Right ventricle myocardium superior (tissue), 1 donor: ENCODE measurements around the gene CENPE. TPM values are rescaled to one million over a fixed set of nuclear protein-coding genes. Genes with fewer than 3 reads are reported as not detected.

Source experiments
- ATAC-seq: fragments of 200-7000 bp; cut with Tn5 transposase; one replicate; pipeline ENCODE4 v1.9.1; 2020; ENCODE audit warnings: mild to moderate bottlenecking; ENCODE audit not compliant: poor library complexity
- DNase-seq: peaks from one replicate; pipeline ENCODE4 v3.0.0-alpha.2; 2020
- intact Hi-C: fragments of 100-400 bp; cut with DNase I; formaldehyde crosslinking; loops from one replicate; pipeline ENCODE4 v1.11.2; 2022
- total RNA-seq: library from RNA; stranded (reverse); fragmentation: NEBNext Ultra II Directional; extraction: Animal tissue kit (Norgen Biotek cat#: 25700); gene quantifications from one replicate; pipeline ENCODE4 v1.2.1, GENCODE V29; 2021
- donor health status: DM: no; HTN: yes; CAD: no; lungs with severe emphysema.

CENPE gene
- total RNA-seq, 1 donor from 2014 or later, result 0.40 TPM

DNA sequence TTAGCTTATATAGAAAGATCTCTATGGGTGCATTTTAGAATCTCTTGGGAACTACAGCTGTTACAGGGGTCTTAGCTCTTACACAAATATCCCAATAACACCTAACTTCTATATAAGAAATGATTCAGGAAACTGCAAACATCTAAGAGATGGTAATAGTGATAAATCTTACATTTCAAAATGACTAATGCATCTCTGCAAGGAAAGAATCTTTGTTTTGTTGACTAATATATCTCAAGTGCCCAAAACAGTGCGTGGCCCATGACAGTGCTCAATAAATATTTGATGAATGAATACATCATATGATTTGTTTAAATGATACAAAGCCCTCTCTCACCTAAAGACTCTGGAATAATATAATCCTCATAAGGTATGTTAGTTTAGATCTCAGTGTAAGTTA, 47.5 kb downstream of the CENPE start:
- intact Hi-C loops, result no loop called here
- no peak for DNase-seq
- ATAC-seq, result no peak

DNA sequence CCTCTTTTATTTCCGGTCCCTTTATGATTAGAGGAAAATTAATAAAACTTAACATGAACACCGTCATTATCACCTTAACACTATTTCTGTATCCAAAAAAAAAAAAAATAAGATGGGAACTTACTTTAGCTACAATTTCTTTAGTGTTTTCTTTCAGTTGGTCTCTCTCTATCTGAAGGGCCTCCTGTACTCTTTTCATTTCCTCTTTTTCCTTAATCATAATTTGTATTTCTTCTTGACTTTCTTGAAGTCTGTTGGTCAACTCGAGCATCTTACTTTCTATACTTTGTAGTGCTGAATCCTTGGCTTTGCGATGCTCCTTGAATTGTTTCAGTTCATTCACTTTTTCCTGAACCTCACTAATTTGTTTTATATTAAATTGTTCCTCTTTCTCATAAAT, 53.2 kb downstream of the CENPE start:
- no peak for DNase-seq
- intact Hi-C loops, result no loop called here
- no peak for ATAC-seq

DNA sequence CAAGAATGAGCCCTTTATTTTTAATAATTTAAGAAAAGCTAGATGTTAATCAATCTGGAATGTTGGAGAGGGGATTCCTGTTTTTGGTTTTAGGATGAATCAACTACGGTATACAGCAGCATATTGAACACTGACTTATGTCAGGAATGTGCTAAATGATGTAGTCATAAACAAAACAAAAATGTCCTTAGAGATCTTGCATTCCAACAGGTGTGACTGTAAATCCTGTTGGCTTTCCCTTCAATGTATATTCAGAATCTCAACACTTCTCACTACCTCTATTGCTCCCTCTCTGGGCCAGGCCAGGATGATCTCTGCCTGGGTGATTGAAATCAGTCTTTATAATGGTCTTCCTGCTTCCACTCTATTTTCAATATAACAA, 60.7 kb downstream of the CENPE start:
- intact Hi-C loops, result no loop called here
- no peak for DNase-seq
- ATAC-seq, result no peak

DNA sequence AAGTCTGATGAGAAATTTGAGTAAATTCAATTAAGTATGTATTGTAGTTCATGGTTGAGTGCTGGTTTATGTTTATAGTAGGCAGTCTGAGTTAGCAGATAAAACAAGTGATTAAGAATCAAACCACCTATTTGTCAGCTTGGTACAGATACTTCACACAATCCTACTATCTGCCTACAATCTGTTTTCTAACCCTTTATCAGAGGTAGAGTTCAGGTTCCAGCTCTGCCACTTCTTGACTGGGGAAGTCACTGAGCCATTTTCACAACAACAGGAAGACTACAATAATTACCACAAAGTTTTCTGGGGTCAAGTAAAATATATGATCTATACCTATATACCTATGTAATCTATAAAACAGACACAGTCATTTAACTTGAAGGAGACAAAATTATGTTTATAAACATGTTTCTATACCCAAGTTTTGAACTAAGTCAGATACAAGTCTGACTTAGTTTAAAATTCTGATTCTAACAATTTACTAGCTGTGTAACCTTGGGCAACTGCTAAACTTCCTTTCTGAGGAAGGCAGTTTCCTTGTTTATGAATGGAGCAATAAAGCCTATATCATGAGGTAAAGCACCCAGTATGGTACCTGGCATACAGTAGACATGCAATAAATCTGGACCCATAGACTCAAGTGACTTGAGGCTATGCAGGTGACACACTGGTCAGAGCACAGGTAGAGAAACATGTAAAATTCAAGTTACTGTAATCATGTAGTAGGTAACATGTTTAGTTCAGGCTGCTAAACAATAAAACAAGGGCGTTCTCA, 61.3 kb downstream of the CENPE start:
- DNase-seq (no peak), ATAC-seq (no peak)
- intact Hi-C loops, result no loop called here

DNA sequence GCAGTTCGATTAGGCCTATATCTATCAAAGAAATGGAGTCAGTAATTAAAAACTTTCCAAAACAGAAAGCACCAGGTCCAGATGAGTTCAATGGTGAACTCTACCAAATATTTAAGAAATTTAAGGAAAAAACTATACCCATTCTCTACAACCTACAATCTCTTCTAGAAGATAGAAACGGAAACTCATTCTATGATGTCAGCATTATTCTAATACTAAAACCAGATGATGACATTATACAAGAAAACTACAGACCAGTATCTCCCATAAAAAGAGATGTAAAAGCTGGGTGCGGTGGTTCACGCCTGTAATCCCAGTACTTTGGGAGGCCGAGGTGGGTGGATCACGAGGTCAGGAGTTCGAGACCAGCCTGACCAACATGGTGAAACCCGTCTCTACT, 69.0 kb downstream of the CENPE start:
- no peak for ATAC-seq
- no peak for DNase-seq
- intact Hi-C loops, result no loop called here

DNA sequence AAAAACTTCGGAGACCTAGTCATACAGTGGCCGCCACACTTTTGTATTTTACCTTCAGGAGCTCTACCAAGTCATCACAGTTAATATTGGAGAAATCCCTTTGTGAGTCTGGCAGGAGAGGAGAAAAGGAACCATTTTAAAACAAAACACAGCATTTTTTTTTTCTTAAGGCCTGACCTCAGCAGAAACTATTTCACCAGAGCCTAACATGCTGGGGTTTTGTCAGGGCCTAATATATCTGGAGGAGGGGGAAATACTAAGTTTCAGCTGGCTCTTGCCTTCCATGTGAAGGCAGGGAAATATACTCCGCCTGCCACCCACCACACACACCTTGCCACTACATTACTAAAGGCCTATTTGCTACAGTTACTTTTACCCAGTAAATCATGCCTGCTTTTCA, 72.0 kb downstream of the CENPE start:
- DNase-seq (no peak), ATAC-seq (no peak)
- intact Hi-C loops, result no loop called here

DNA sequence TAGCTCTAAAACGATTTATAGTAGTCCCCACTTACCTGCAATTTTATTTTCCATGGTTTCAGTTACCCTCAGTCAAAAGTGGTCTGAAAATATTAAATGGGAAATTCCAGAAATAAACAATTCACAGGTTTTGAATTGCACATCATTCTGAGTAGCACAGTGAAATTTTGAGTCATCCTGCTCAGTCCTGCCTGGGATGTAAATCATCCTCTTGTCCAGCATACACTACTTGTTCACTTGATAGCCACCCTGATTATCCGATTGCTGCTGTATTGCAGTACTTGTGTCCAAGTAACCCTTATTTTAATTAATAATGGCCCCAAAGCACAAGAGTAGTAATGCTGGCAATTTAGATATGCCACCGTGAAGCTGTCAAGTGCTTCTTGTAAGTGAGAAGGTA, 75.0 kb downstream of the CENPE start:
- ATAC-seq (no peak), DNase-seq (no peak)
- intact Hi-C loops, result no loop called here

DNA sequence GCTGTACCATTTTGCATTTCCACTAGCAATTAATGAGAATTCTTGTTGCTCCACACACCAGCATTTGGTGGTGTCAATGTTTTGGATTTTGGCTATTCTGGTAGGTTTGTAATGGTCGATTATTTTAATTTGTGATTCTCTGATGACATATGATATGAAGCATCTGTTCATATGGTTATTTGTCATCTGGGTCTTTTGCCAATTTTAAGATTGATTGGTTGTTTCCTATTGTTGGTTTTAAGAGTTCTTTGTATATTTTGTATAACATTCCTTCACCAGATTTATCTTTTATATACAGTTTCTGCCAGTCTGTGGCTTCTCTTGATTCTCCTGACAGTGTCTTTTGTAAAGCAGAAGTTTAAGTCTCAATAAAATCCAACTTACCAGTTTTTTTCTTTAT, 80.0 kb downstream of the CENPE start:
- no peak for ATAC-seq
- no peak for DNase-seq
- intact Hi-C loops, result no loop called here

DNA sequence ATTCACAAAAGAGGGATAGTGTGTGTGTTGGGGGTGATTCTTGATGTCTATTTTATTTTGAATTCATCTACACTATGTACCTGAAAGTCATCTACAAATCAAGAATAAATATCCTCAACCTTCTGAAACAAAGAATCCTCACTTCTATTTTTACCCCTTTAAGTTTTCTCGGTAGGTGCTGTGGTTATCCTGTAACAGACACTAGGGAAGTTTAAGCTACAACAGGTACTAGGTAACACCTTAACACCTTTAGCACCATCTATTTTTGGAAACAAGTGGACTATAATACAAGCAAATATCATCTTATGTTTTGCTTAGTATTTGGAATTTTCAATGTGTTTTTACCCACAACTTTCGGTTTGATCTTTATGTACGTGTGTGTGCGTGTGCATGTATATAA, 86.5 kb downstream of the CENPE start:
- no peak for DNase-seq
- no peak for ATAC-seq
- intact Hi-C loops, result no loop called here

DNA sequence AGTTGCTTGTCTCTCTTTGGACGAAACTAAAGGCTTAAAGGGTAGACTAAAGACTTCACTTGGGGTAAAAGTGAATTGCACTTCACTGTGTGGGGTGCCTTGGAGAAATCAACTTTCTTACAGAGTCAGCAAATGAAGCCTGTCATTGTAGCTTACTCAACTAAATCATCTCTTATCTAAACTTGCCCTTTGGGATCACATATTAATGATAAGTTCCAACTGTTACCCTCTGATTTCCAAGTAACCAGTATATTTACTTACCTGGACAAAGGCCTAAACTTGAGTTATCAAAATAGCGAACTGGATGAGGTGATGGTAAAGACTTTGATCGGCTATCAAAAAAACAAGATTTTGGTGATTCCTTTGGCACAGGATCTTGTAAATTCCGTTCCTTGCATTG, 89.6 kb downstream of the CENPE start:
- DNase-seq (no peak), ATAC-seq (no peak)
- intact Hi-C loops, result no loop called here

DNA sequence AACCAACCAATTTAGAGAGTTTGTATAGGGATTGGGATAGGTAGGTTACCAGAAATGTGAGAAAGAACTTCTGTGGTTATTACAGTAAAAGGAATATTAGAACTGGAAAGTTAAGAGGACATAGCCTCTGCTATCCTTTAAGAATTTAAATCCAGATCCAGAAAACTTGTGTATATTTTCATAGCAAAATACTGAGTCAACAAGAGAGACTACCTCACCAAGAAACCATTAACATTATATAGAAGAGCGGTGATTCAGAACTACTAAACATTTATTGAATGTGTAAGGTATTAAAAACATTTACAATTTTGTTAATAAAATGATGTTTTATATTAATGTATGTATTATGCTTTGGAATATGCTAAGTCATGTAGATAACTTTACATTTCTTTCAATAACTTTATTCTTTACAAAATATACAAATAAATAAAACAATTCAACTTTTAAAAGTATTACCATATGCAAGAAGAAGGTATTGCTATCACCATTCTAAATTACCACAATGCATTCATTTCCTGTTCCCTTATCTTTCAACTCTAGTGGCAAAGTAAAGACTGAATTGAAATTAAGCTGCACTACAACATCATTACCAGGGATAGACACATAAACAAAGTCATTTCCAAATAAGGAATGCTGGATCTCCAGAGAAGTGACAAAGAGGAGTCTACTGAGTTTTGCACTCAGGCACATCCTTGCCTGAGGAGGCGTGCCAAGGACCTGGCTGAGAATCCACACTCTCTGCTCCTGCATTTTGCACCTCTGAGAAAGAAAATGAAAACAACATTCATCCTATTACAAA, 92.4 kb downstream of the CENPE start:
- ATAC-seq (no peak), DNase-seq (no peak)
- intact Hi-C loops, result no loop called here

DNA sequence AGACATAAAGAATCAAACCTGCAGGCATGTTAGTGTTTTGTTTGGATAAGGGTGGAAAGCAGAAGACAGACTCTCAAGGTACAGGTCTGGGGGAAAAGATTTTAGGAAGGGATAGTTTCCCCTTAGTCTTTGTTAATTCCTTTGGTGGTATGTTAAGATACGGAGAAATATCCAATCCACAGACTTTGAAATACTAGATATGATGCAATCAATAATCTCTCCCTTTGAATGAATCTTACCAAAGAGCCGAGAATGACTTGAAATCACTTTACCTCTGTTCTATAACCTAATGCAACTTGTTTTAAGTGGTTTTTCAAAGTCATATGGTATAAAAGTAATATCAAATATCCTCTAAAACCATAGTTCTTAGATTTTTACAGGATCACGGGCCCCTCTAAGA, 93.3 kb downstream of the CENPE start:
- ATAC-seq (no peak), DNase-seq (no peak)
- intact Hi-C loops, result no loop called here

DNA sequence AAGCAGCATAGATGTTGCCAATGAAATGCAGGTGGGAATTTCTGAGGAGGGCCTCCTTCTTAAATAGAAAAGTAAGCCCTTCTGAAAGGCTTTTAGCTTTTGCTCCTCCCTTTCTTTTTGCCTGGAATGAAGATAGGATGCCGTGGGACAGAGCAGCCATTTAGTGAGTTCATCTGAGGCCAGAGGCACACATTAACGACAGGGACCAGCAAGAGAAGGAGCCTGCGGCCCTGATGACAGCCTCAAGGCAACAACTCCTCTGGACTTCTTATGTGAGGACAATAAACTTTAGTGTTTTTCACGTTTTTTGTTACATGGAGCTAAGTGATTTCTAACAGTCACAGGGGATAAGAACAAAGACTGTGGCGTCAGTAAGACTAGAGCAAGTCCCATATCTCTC, 97.5 kb downstream of the CENPE start:
- intact Hi-C loops, result no loop called here
- no peak for DNase-seq
- no peak for ATAC-seq

DNA sequence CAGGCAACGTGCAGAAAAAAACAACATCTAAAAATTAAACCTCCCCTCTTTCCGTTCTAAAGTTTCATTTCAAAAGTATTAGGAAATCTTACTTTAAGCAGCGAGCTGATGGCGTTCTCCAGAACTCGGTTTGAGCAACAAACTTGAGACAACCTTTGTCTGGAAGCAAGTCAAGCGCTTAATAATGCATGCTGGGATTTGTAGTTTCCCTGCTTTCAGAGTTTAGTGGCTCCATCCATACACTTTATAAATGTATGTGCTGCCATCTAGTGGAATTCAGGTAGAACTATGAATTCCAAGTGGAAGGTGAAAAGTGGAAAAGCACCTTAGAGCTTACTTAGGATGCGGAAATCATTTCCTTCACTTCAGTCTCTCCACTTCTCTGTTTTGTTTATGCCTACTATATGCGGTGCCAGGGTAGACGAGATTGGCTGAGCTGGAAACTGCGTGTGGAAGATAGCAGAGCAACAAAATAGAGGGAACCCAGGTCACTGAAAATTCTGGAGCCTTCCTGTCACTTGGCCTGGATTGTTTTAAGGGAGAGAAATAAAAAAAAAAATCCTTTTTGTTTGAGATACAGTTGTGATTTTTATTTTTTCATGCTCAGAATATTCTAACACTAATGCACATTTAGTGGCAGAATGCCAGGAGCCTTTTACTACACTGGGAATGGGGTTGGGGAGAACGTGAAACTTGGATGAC, 98.3 kb downstream of the CENPE start, which contains the start of gene BDH2:
Gene BDH2, minus strand, starts transcription at position 144 of the 702 bp plus-strand sequence. CDS start 3,580 bp downstream, outside the sequence.
- DNase-seq, result no peak
- ATAC-seq, result peak; percentile 98
- intact Hi-C loops, result loop anchor here (5.0 to 10.0 kb wide), 2 partner anchors 475 to 648 kb away; no protein-coding TSS in a partner anchor

DNA sequence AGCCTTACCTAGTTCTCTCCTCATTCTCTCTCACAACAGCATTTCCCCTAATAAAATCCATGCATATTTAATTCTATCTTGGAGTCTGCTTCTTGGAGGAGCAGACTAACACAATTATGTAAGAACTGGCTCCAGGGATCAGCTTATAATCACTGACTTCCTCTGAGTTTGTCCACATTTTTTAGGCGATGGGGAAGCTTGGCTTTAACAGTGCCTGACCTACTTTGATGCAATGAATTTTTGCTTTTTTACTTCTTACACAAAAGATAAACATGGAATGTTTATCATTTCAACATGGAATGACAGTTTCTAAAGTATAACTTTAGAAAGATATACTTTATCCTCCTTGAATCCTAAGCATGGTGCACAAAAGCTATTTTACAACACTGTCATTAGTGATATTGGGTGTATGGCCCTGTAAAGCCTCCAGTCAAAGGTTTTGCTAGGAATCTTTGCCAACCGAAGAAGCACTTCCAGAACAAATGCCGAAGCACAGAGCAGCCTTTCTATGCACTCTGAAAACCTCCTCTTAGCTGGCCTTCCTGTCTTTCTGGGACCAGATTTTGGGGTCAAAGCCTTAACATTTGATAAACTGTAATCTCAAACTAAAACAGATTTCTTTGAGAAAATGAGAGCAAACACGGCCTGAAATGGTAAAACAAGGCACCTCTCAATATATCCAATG, 99.2 kb downstream of the CENPE start:
- ATAC-seq (peak; percentile 53), DNase-seq (no peak)
- intact Hi-C loops, result loop anchor here (5.0 to 10.0 kb wide), 2 partner anchors 474 to 647 kb away; no protein-coding TSS in a partner anchor

DNA sequence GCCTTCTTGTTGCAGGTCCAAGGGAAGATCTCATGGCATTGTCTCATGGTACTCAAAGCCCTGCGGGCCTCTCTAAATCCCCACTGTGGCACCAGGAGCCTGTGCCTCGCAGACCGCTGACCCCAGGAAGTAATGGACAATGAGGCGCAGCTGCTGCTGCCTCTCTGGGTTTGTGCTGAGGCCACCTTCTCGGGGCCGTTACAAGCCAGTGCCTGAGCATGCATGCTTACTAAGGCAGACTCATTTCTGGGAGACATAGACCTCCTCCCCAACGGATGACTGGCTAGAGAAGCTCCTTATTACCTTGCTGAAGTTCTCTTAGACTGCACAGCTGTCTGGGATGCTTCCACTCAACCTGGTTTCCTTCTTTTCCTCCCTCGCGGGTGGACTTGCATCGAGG, 99.8 kb downstream of the CENPE start:
- ATAC-seq (no peak), DNase-seq (peak; percentile 26)
- intact Hi-C loops, result loop anchor here (5.0 to 10.0 kb wide), 2 partner anchors 474 to 646 kb away; no protein-coding TSS in a partner anchor

DNA sequence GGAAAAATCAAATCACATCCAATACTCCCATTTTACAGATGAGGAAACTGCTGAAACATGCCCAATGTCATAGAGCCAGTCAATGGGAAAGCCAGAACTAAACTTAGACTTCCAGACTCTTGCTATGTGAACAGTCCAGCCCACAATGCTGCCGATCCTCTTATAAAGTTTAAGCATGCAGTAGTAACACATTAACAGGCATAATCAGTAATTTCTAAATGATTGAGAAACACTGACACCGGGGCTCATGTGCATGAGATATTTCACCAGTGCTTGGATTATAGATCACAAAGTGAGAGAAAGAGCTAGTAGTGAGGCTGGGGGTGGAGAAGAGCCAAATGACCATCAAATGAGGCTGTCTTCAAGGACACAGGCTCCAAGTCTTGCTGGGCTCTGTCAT, 101.0 kb downstream of the CENPE start:
- intact Hi-C loops, result loop anchor here (5.0 to 10.0 kb wide), 2 partner anchors 472 to 645 kb away; no protein-coding TSS in a partner anchor
- ATAC-seq, result no peak
- DNase-seq, result no peak

DNA sequence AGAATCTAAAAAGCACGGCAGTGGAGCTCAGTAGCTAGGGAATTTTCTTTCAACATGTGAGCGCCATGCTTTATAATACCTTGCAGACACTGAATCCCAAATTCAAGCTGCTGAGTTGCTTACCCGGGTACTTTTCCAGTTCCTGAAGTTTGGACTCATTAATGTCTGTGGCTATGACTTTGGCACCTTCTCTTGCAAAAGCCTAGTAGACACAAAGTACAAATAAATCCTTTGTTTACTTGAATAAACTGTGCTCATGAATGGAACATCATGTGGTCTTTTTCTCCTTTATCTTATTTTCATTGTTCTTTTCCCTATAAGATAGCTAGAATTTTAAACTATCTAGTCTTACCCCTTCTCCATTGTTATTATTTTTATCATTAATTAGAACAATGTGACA, 103.1 kb downstream of the CENPE start:
- ATAC-seq (no peak), DNase-seq (no peak)
- intact Hi-C loops, result loop anchor here (5.0 to 10.0 kb wide), 2 partner anchors 470 to 643 kb away; no protein-coding TSS in a partner anchor

DNA sequence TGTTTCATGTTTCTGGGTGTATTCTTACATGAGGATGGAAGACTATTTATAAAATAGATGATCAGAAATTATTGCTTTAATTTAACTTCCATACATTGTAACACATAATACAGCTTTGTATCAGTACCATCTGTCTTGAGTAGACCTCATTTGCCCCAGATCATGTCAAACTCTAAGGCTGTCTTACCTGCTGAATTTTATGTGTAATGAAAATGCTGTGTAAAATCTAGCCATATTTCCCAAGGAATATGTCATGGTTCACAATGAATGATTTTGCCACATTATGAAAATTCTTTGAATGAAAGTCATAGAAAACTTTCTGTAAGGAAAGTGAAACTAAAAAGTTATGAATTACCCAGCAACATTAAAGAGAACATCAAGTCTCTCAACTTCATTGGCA, 105.9 kb downstream of the CENPE start:
- intact Hi-C loops, result loop anchor here (10.0 kb wide), 1 partner anchor 467 kb away; no protein-coding TSS in a partner anchor
- ATAC-seq (no peak), DNase-seq (no peak)
